SKM-1 (cell line): ENCODE results near the gene MGAT5B.

Source experiments
- DNase-seq: peaks from one replicate; lab custom pipeline; 2025; ENCODE audit not compliant: unreplicated experiment; lab: John Stamatoyannopoulos, UW

The MGAT5B gene

DNA sequence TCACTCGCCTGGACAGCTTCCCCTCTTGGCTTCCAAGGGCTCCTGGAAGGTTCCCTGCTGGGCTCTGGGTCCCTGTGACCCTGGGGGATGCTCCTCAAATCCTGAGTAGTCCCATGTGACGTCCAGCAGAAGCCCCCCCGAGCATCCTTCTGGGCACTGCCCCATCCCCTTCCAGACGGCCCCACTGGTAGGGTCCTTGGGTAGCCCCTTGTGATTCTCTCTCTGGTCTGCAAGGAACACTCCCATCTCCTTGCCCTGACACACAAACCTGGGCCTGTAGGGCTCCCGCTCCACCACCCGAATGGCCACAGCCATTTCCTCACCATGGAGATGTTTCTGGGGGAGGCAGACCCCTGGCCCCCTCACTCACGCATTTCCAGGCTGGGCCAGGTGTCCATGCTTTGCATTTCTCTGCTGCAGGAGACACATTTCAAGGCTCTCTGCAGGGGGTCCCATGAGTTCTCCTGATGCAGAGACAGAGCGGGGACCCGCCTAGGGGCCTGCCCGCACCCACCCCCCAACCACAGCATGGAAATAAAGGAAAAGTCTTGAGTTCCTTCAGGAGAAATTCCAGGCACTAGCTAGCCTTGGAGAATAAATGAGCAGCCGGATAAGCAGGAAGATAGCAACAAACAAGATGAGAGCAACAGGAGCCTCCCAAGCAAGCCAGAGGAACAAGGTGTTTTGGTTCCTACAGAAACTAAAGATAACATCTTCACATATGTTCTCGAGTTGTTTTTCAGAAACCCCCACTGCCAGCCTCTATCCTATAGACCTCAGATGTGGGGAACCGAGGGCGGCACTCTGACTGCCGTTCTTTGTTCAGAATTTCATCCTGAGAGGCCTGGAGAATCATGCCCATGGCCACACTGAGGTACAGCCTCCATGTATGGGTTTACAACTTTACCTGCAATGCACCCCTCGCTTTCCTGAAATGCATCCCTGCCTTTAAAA lies 128.8 kb downstream of the MGAT5B start:
- no peak for DNase-seq

GRCh38 chr17:76997981-76998531 lies 129.9 kb downstream of the MGAT5B start:
- no peak for DNase-seq

GRCh38 chr17:76998839-76999238 lies 130.6 kb downstream of the MGAT5B start:
- DNase-seq: no peak
